Vagina (tissue), 2 donors: ENCODE measurements around the gene SET.

Experiments
- POLR2AphosphoS5 ChIP-seq, 2 donors: sonication (generic); formaldehyde crosslinking; IDR thresholded peaks; one replicate each; pipeline ENCODE4 v1.9.0; 2017; ENCODE audit warnings: antibody characterized with exemption in 2 of 2, mild to moderate bottlenecking in 2 of 2, low read depth in 1 of 2; ENCODE audit not compliant: insufficient read depth in 1 of 2
- TF ChIP-seq, protein P1 (sequence below), 3 experiments: fragments of 450-650 bp in 2 of 3; fragments of 200-600 bp in 1 of 3; sonication (generic) in 1 of 3; IDR thresholded peaks; one replicate each; pipeline ENCODE4 v1.5.1; 2017 to 2019; ENCODE audit warnings: antibody characterized with exemption in 3 of 3, mild to moderate bottlenecking in 2 of 3, moderate library complexity in 2 of 3

DNA sequence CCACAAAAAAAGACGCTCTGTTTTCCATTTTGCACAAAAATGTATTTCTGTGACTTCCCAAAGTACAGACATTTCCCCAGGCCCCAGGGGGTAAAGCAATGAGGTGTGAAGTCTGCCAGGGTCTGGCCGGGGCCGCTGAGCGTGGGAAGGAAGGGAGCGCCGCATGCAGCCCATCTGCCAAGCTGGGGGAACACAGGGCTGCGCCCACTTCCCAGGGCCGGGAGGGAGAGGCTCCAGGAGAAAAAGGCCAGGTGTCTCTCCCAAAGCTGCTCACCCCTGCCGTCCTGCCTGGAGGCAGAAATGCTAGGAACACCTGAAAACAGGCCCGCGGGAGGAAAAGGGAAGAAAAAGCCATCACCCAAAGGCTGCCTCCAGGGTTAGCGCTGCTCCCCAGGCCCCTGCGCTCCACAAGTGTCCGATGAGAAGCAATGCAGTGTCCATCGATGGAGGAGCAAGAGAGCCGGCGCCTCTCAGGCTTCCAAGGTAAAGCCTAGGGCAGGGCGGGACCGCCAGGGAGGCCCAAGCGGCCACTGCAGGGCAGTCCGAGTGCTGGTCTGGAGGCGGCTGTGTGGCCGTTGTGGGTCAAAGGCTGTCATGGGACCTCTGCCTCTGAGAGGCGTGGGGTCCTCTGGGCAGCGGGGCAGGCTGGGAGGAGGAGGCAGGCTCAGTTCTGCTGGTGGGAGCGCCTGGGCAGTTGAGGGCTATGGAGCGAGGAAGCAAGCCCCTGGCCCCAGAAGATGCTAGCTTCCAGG, 40.9 kb downstream of the SET start:
- TF ChIP-seq, protein P1, sequence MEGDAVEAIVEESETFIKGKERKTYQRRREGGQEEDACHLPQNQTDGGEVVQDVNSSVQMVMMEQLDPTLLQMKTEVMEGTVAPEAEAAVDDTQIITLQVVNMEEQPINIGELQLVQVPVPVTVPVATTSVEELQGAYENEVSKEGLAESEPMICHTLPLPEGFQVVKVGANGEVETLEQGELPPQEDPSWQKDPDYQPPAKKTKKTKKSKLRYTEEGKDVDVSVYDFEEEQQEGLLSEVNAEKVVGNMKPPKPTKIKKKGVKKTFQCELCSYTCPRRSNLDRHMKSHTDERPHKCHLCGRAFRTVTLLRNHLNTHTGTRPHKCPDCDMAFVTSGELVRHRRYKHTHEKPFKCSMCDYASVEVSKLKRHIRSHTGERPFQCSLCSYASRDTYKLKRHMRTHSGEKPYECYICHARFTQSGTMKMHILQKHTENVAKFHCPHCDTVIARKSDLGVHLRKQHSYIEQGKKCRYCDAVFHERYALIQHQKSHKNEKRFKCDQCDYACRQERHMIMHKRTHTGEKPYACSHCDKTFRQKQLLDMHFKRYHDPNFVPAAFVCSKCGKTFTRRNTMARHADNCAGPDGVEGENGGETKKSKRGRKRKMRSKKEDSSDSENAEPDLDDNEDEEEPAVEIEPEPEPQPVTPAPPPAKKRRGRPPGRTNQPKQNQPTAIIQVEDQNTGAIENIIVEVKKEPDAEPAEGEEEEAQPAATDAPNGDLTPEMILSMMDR (IDR thresholded peaks at IDR 0.05): no peak
- no peak for TF ChIP-seq POLR2AphosphoS5 (IDR thresholded peaks at IDR 0.05; ENCODE audit: insufficient read depth in 1 of 2, low read depth in 1 of 2)
